H9 (cell line): ENCODE results near the gene IL1RAPL1. TPM values are rescaled to one million over a fixed set of nuclear protein-coding genes. Genes with fewer than 3 reads are reported as not detected.

Source experiments
- DNase-seq: peaks from one replicate; pipeline ENCODE4 v3.0.0-alpha.2; 2017
- H2AFZ ChIP-seq: one replicate; pipeline ENCODE4 v1.6.1; 2013; ENCODE audit warnings: mild to moderate bottlenecking, low read length, control low read depth, moderate library complexity
- H2AK5ac ChIP-seq: 2 replicates; pipeline ENCODE4 v1.6.1; 2013; ENCODE audit warnings: low read length, control low read depth, mixed read lengths; ENCODE audit not compliant: insufficient read length
- H2BK120ac ChIP-seq: one replicate; pipeline ENCODE4 v1.6.1; 2013; ENCODE audit warnings: low read depth, mild to moderate bottlenecking, low read length, control low read depth, inconsistent platforms; ENCODE audit not compliant: poor library complexity, severe bottlenecking
- H2BK12ac ChIP-seq: 2 replicates; pipeline ENCODE4 v1.6.1; 2013; ENCODE audit warnings: low read length, control low read depth, mixed read lengths, low read depth; ENCODE audit not compliant: insufficient read length
- H2BK15ac ChIP-seq: 2 replicates; pipeline ENCODE4 v1.6.1; 2013; ENCODE audit warnings: low read depth, low read length, control low read depth
- H2BK20ac ChIP-seq: one replicate; pipeline ENCODE4 v1.6.1; 2013; ENCODE audit warnings: low read depth, mild to moderate bottlenecking, low read length, control low read depth, inconsistent platforms; ENCODE audit not compliant: poor library complexity, severe bottlenecking
- H2BK5ac ChIP-seq: 2 replicates; pipeline ENCODE4 v1.6.1; 2013; ENCODE audit warnings: low read length, control low read depth, mixed read lengths; ENCODE audit not compliant: insufficient read length
- H3K14ac ChIP-seq: 2 replicates; pipeline ENCODE4 v1.6.1; 2013; ENCODE audit warnings: low read length, control low read depth; ENCODE audit not compliant: insufficient read depth
- H3K18ac ChIP-seq: 2 replicates; pipeline ENCODE4 v1.6.1; 2013; ENCODE audit warnings: low read depth, mild to moderate bottlenecking, mixed read lengths, low read length, control low read depth; ENCODE audit not compliant: insufficient read length
- H3K23ac ChIP-seq: 2 replicates; pipeline ENCODE4 v1.6.1; 2013; ENCODE audit warnings: low read length, control low read depth, mixed read lengths, low read depth; ENCODE audit not compliant: insufficient read length
- H3K23me2 ChIP-seq: 2 replicates; pipeline ENCODE4 v1.6.1; 2013; ENCODE audit warnings: low read depth, mild to moderate bottlenecking, mixed read lengths, low read length, control low read depth; ENCODE audit not compliant: insufficient read length, poor library complexity, severe bottlenecking
- H3K27ac ChIP-seq: 2 replicates; pipeline ENCODE4 v1.5.1; 2013; ENCODE audit warnings: low read length, control low read depth, mixed read lengths, low read depth; ENCODE audit not compliant: insufficient read length
- H3K27me3 ChIP-seq: 2 replicates; pipeline ENCODE4 v1.6.1; 2013; ENCODE audit warnings: low read length, control low read depth, inconsistent platforms; ENCODE audit not compliant: insufficient read depth
- H3K4ac ChIP-seq: 2 replicates; pipeline ENCODE4 v1.6.1; 2013; ENCODE audit warnings: low read depth, mild to moderate bottlenecking, control low read depth, inconsistent platforms, low read length, moderate library complexity
- H3K4me1 ChIP-seq: 2 replicates; pipeline ENCODE4 v1.6.1; 2013; ENCODE audit warnings: low read length, control low read depth, inconsistent platforms; ENCODE audit not compliant: insufficient read depth
- H3K4me2 ChIP-seq: 2 replicates; pipeline ENCODE4 v1.6.1; 2013; ENCODE audit warnings: low read length, control low read depth, mixed read lengths; ENCODE audit not compliant: insufficient read length, insufficient read depth
- H3K56ac ChIP-seq: 2 replicates; pipeline ENCODE4 v1.6.1; 2013; ENCODE audit warnings: low read depth, mild to moderate bottlenecking, mixed read lengths, low read length, control low read depth; ENCODE audit not compliant: insufficient read length
- H3K79me1 ChIP-seq: 2 replicates; pipeline ENCODE4 v1.6.1; 2013; ENCODE audit warnings: low read depth, mild to moderate bottlenecking, moderate library complexity, low read length, control low read depth, inconsistent platforms; ENCODE audit not compliant: insufficient read depth, poor library complexity, severe bottlenecking
- H3K79me2 ChIP-seq: 2 replicates; pipeline ENCODE4 v1.6.1; 2013; ENCODE audit warnings: low read length, control low read depth, inconsistent platforms; ENCODE audit not compliant: insufficient read depth
- H3K9ac ChIP-seq: 2 replicates; pipeline ENCODE4 v1.6.1; 2013; ENCODE audit warnings: low read length, control low read depth, mixed read lengths; ENCODE audit not compliant: insufficient read length; ENCODE audit errors: extremely low read depth
- H3K9me3 ChIP-seq: one replicate; pipeline ENCODE4 v1.6.1; 2013; ENCODE audit warnings: low read depth, low read length, inconsistent platforms; ENCODE audit not compliant: control insufficient read depth
- H3T11ph ChIP-seq: one replicate; pipeline ENCODE4 v1.6.1; 2013; ENCODE audit warnings: mild to moderate bottlenecking, low read length, control low read depth, inconsistent platforms
- H4K20me1 ChIP-seq: one replicate; pipeline ENCODE4 v1.6.1; 2013; ENCODE audit not compliant: control insufficient read depth, insufficient read length, insufficient read depth
- H4K5ac ChIP-seq: 2 replicates; pipeline ENCODE4 v1.6.1; 2013; ENCODE audit warnings: low read depth, mild to moderate bottlenecking, mixed read lengths, low read length, control low read depth; ENCODE audit not compliant: insufficient read length
- H4K8ac ChIP-seq: replicated peaks from 2 replicates; pipeline ENCODE4 v1.6.1; 2013; ENCODE audit warnings: low read length, control low read depth, mixed read lengths, low read depth; ENCODE audit not compliant: insufficient read length
- H4K91ac ChIP-seq: 2 replicates; pipeline ENCODE4 v1.6.1; 2013; ENCODE audit warnings: low read depth, mild to moderate bottlenecking, moderate library complexity, mixed read lengths, low read length, control low read depth; ENCODE audit not compliant: insufficient read length
- H3K27ac Mint-ChIP-seq, 3 experiments: 2 replicates in 2 of 3; 3 replicates in 1 of 3; pipeline ENCODE4 v1.8.0; 2020 to 2021; ENCODE audit warnings: mixed read lengths in 3 of 3, mild to moderate bottlenecking in 1 of 3, moderate library complexity in 1 of 3
- H3K27me3 Mint-ChIP-seq: 2 replicates; pipeline ENCODE4 v1.8.0; 2021; ENCODE audit warnings: low read depth, mild to moderate bottlenecking, moderate library complexity, mixed read lengths
- H3K36me3 Mint-ChIP-seq, 3 experiments: 2 replicates in 2 of 3; 3 replicates in 1 of 3; pipeline ENCODE4 v1.8.0; 2020 to 2021; ENCODE audit warnings: low read depth in 3 of 3, mixed read lengths in 3 of 3; ENCODE audit not compliant: insufficient read depth in 1 of 3
- H3K4me1 Mint-ChIP-seq, 2 experiments: 2 replicates each; pipeline ENCODE4 v1.8.0; 2020; ENCODE audit warnings: mixed read lengths in 2 of 2
- H3K4me3 Mint-ChIP-seq, 2 experiments: 2 replicates in 1 of 2; 3 replicates in 1 of 2; pipeline ENCODE4 v1.8.0; 2020 to 2021; ENCODE audit warnings: mild to moderate bottlenecking in 2 of 2, mixed read lengths in 2 of 2, moderate library complexity in 1 of 2
- H3K9me3 Mint-ChIP-seq, 2 experiments: 2 replicates in 1 of 2; 3 replicates in 1 of 2; pipeline ENCODE4 v1.8.0; 2020; ENCODE audit warnings: mild to moderate bottlenecking in 2 of 2, mixed read lengths in 2 of 2, moderate library complexity in 1 of 2
- CTCF ChIP-seq: fragments of 200-600 bp; sonication (generic); conservative IDR thresholded peaks from 3 replicates; pipeline ENCODE4 v1.8.0; 2021; ENCODE audit warnings: antibody characterized with exemption, mild to moderate bottlenecking
- WGBS: extraction: QIAGEN DNeasy Blood & Tissue Kit; methylation state at CpG from one replicate; pipeline ENCODE4 v1.1.7; 2013; ENCODE audit warnings: missing lambda C conversion rate, low lambda C conversion rate, mixed read lengths; ENCODE audit not compliant: insufficient read length; ENCODE audit errors: extremely low coverage; 5-methylcytosine and 5-hydroxymethylcytosine counted together
- total RNA-seq: library from RNA; stranded (reverse); gene quantifications from 2 replicates; pipeline ENCODE4 v1.2.1, GENCODE V29; 2021

IL1RAPL1 gene
- total RNA-seq, 1 experiment from 2014 or later: 0.31 TPM

- no peaks in the 10 kb centered on the region for H3K23me2 ChIP-seq
- no peak overlapping the region for H4K91ac ChIP-seq
- no peak overlapping the region for H3K56ac ChIP-seq
- no peak overlapping the region for H4K5ac ChIP-seq
- no peak overlapping the region for H2BK15ac ChIP-seq
- H4K20me1 ChIP-seq: no peaks in the 10 kb centered on the region
- peaks cover 23 to 24% of the 10 kb centered on the region in 2 experiments for H3K4me1 Mint-ChIP-seq
- no peak overlapping the region for H3K4me2 ChIP-seq
- H2BK5ac ChIP-seq: no peak overlapping the region
- H2BK120ac ChIP-seq: no peak overlapping the region
- no peak overlapping the region for H2BK20ac ChIP-seq
- H3K27ac ChIP-seq: no peak overlapping the region
- DNase-seq: no peak
- no peak overlapping the region for H2BK12ac ChIP-seq
- no peak overlapping the region for H3K14ac ChIP-seq
- H3K4me3 Mint-ChIP-seq: no peak overlapping the region
- peaks cover 10% of the 10 kb centered on the region; the same call in 1 of the 2 replicates for H3K4me1 ChIP-seq
- no peak overlapping the region for H3T11ph ChIP-seq
- TF ChIP-seq CTCF: no peak
- no peak overlapping the region for H3K9ac ChIP-seq
- no peak overlapping the region for H2AK5ac ChIP-seq
- no peaks in the 10 kb centered on the region; a peak in 1 of 7 replicates for H3K36me3 Mint-ChIP-seq
- H3K27ac Mint-ChIP-seq: no peak overlapping the region
- H3K9me3 ChIP-seq: no peaks in the 10 kb centered on the region
- no peak overlapping the region for H3K23ac ChIP-seq
- no peak overlapping the region for H3K18ac ChIP-seq
- H3K9me3 Mint-ChIP-seq: peaks cover 5 to 45% of the 10 kb centered on the region in 2 experiments; a peak in 4 of 5 replicates
- no peaks in the 10 kb centered on the region for H3K27me3 ChIP-seq
- peaks cover 2% of the 10 kb centered on the region; the same call in 1 of the 2 replicates for H3K27me3 Mint-ChIP-seq
- no peak overlapping the region for H3K4ac ChIP-seq
- no peaks in the 10 kb centered on the region for H3K79me2 ChIP-seq
- no peak overlapping the region for H4K8ac ChIP-seq
- no CpG with 5 or more reads among the region's 2 CpGs for WGBS
- H2AFZ ChIP-seq: no peak overlapping the region
- no peaks in the 10 kb centered on the region for H3K79me1 ChIP-seq
Observed at GRCh38 chrX:29065477-29065876, 478.2 kb downstream of the IL1RAPL1 start.
